Fibroblast of skin of back (primary cell): ENCODE results near the gene GRID2.
"Not testable (repeated sequence)": the region's sequence is repeated elsewhere in the genome, so short reads cannot be mapped to it uniquely, and the experiment has no call there.

Experiments
- DNase-seq: peaks from one replicate; pipeline ENCODE4 v3.0.0-alpha.2; 2013

GRID2 gene

GRCh38 chr4:93334003-93334402 is 1030.2 kb downstream of the GRID2 start:
- peak; percentile 6 for DNase-seq

GRCh38 chr4:93337196-93337595 is 1033.4 kb downstream of the GRID2 start:
- no peak for DNase-seq

GRCh38 chr4:93342738-93343137 is 1039.0 kb downstream of the GRID2 start:
- DNase-seq = no peak

- DNase-seq = no peak
These were observed 1043.1 kb downstream of the GRID2 start for GRCh38 chr4:93346840-93347239.

GRCh38 chr4:93348896-93349295 is 1045.1 kb downstream of the GRID2 start:
- DNase-seq = no peak

- DNase-seq = no peak
These were observed 1048.1 kb downstream of the GRID2 start for GRCh38 chr4:93351846-93352245.

GRCh38 chr4:93355411-93355810 is 1051.6 kb downstream of the GRID2 start:
- DNase-seq = no peak

GRCh38 chr4:93359586-93359985 is 1055.8 kb downstream of the GRID2 start:
- no peak for DNase-seq

- DNase-seq = not testable (repeated sequence)
These were observed 1062.5 kb downstream of the GRID2 start for GRCh38 chr4:93366169-93366755.

GRCh38 chr4:93368968-93369367 is 1065.2 kb downstream of the GRID2 start:
- no peak for DNase-seq

- DNase-seq = no peak
These were observed 1066.5 kb downstream of the GRID2 start for GRCh38 chr4:93370256-93370655.

- peak; percentile 24 for DNase-seq
These were observed 1070.4 kb downstream of the GRID2 start for GRCh38 chr4:93373893-93374860.

- DNase-seq = peak; percentile 70
These were observed 1080.5 kb downstream of the GRID2 start for GRCh38 chr4:93384241-93384640.

- peak; percentile 80 for DNase-seq
These were observed 1081.1 kb downstream of the GRID2 start for GRCh38 chr4:93384887-93385286.

GRCh38 chr4:93394545-93395081 is 1090.8 kb downstream of the GRID2 start:
- peak; percentile 69 for DNase-seq

GRCh38 chr4:93396272-93396671 is 1092.5 kb downstream of the GRID2 start:
- DNase-seq = peak; percentile 79

GRCh38 chr4:93403571-93403970 is 1099.8 kb downstream of the GRID2 start:
- DNase-seq = peak; percentile 69

GRCh38 chr4:93407493-93408275 is 1103.9 kb downstream of the GRID2 start:
- DNase-seq = no peak

- DNase-seq = no peak
These were observed 1105.3 kb downstream of the GRID2 start for GRCh38 chr4:93409035-93409434.

GRCh38 chr4:93414041-93414550 is 1110.3 kb downstream of the GRID2 start:
- DNase-seq = no peak

- peak; percentile 25 for DNase-seq
These were observed 1112.8 kb downstream of the GRID2 start for GRCh38 chr4:93416344-93417128.

- no peak for DNase-seq
These were observed 1127.6 kb downstream of the GRID2 start for GRCh38 chr4:93431371-93431770.
